H1 (cell line): ENCODE results near the gene MGAT4D. TPM values are rescaled to one million over a fixed set of nuclear protein-coding genes. Genes with fewer than 3 reads are reported as not detected.

Experiments
- CTCF ChIA-PET: fragments of 300-600 bp; sonication (Branson Sonifier 250); formaldehyde crosslinking; loops from one replicate; lab custom pipeline; 2021; ENCODE audit not compliant: partially characterized antibody; lab: Charles Lee
- POLR2A ChIA-PET: fragments of 300-600 bp; sonication (Branson Sonifier 250); formaldehyde crosslinking; loops from one replicate; lab custom pipeline; 2021; ENCODE audit warnings: inconsistent platforms; ENCODE audit not compliant: partially characterized antibody; lab: Charles Lee
- DNase-seq, 2 experiments: peaks; one replicate each; pipeline versions ENCODE4 v3.0.0 to v3.0.0-alpha.2; 2010 to 2022; ENCODE audit warnings: low spot score in 2 of 2, low read depth in 1 of 2, mixed read lengths in 1 of 2
- FAIRE-seq: peaks from 2 replicates; lab custom pipeline; 2011; peaks lifted over from hg19 to GRCh38; lab: Jason Lieb, UNC
- H2AFZ ChIP-seq: 2 replicates; pipeline ENCODE4 v1.8.1; 2012; ENCODE audit warnings: low read length, inconsistent platforms
- H2AK5ac ChIP-seq: 2 replicates; pipeline ENCODE4 v1.6.1; 2013; ENCODE audit warnings: low read depth, low read length
- H2BK120ac ChIP-seq: replicated peaks from 2 replicates; pipeline ENCODE3; 2013; ENCODE audit warnings: low read depth, low read length, inconsistent platforms
- H2BK12ac ChIP-seq: 2 replicates; pipeline ENCODE4 v1.6.1; 2013; ENCODE audit warnings: low read depth, low read length
- H2BK15ac ChIP-seq: 2 replicates; pipeline ENCODE4 v1.6.1; 2013; ENCODE audit warnings: low read length
- H2BK20ac ChIP-seq: 2 replicates; pipeline ENCODE4 v1.6.1; 2013; ENCODE audit warnings: low read length
- H2BK5ac ChIP-seq: 2 replicates; pipeline ENCODE4 v1.6.1; 2013; ENCODE audit warnings: low read depth, low read length
- H3K14ac ChIP-seq: 2 replicates; pipeline ENCODE4 v1.6.1; 2013; ENCODE audit warnings: inconsistent platforms; ENCODE audit not compliant: insufficient read length
- H3K18ac ChIP-seq: 2 replicates; pipeline ENCODE4 v1.6.1; 2013; ENCODE audit warnings: low read length; ENCODE audit errors: extremely low read depth
- H3K23ac ChIP-seq: 2 replicates; pipeline ENCODE4 v1.6.1; 2013; ENCODE audit warnings: inconsistent platforms; ENCODE audit not compliant: insufficient read length
- H3K23me2 ChIP-seq: 2 replicates; pipeline ENCODE4 v1.6.1; 2013; ENCODE audit warnings: low read depth, low read length
- H3K27ac ChIP-seq: 2 replicates; pipeline ENCODE4 v1.6.1; 2011; ENCODE audit warnings: low read depth, low read length, inconsistent platforms
- H3K27me3 ChIP-seq, 4 experiments: replicated peaks in 1 of 4; 1 replicate in 1 of 4; 2 replicates in 3 of 4; pipeline versions ENCODE4 v1.6.1 to v1.8.1; 2011 to 2013; ENCODE audit warnings: low read length in 3 of 4, mild to moderate bottlenecking in 3 of 4, inconsistent platforms in 2 of 4, mixed read lengths in 2 of 4, moderate library complexity in 1 of 4; ENCODE audit not compliant: control insufficient read depth in 3 of 4, insufficient read depth in 3 of 4; ENCODE audit errors: extremely low read depth in 1 of 4
- H3K36me3 ChIP-seq, 4 experiments: 2 replicates each; pipeline versions ENCODE4 v1.6.1 to v1.8.1; 2011 to 2013; ENCODE audit warnings: mild to moderate bottlenecking in 4 of 4, low read length in 3 of 4, moderate library complexity in 2 of 4, control low read depth in 1 of 4, inconsistent platforms in 1 of 4; ENCODE audit not compliant: insufficient read depth in 4 of 4, control insufficient read depth in 2 of 4
- H3K4ac ChIP-seq: replicated peaks from 2 replicates; pipeline ENCODE3; 2013; ENCODE audit warnings: low read length, low read depth, mixed read lengths, inconsistent platforms; ENCODE audit not compliant: insufficient read length
- H3K4me1 ChIP-seq, 4 experiments: replicated peaks in 1 of 4; 1 replicate in 1 of 4; 2 replicates in 3 of 4; pipeline versions ENCODE4 v1.6.1 to v1.8.1; 2011 to 2013; ENCODE audit warnings: low read length in 3 of 4, inconsistent platforms in 2 of 4, mixed read lengths in 1 of 4; ENCODE audit not compliant: insufficient read depth in 4 of 4, control insufficient read depth in 3 of 4
- H3K4me2 ChIP-seq, 2 experiments: 2 replicates each; pipeline versions ENCODE4 v1.6.1 to v1.8.1; 2011 to 2013; ENCODE audit warnings: low read depth in 2 of 2, low read length in 2 of 2, control low read depth in 1 of 2, inconsistent platforms in 1 of 2, mild to moderate bottlenecking in 1 of 2; ENCODE audit not compliant: insufficient read depth in 1 of 2
- H3K4me3 ChIP-seq, 4 experiments: fragments of 200-600, 300-600 bp in 1 of 4; sonication (generic), shearing (Covaris generic), sonication (Bioruptor Twin) in 1 of 4; 2 replicates each; pipeline versions ENCODE4 v1.5.1 to v1.8.1; 2011 to 2016; ENCODE audit warnings: low read length in 4 of 4, low read depth in 3 of 4, control low read depth in 2 of 4, inconsistent platforms in 2 of 4, mild to moderate bottlenecking in 2 of 4, mixed read lengths in 1 of 4, moderate library complexity in 1 of 4; ENCODE audit not compliant: insufficient read depth in 2 of 4; ENCODE audit errors: extremely low read depth in 1 of 4
- H3K56ac ChIP-seq: replicated peaks from 2 replicates; pipeline ENCODE3; 2013; ENCODE audit warnings: low read depth, mild to moderate bottlenecking, mixed read lengths, low read length, inconsistent platforms; ENCODE audit not compliant: insufficient read length
- H3K79me1 ChIP-seq: 2 replicates; pipeline ENCODE4 v1.6.1; 2013; ENCODE audit warnings: low read depth, low read length, control low read depth
- H3K79me2 ChIP-seq, 2 experiments: 2 replicates each; pipeline versions ENCODE4 v1.6.1 to v1.8.1; 2012 to 2013; ENCODE audit warnings: low read length in 2 of 2, mild to moderate bottlenecking in 2 of 2, inconsistent platforms in 1 of 2; ENCODE audit not compliant: insufficient read depth in 2 of 2, control insufficient read depth in 1 of 2
- H3K9ac ChIP-seq, 4 experiments: replicated peaks in 1 of 4; 1 replicate in 1 of 4; 2 replicates in 3 of 4; pipeline versions ENCODE4 v1.6.1 to v1.8.1; 2011 to 2013; ENCODE audit warnings: low read depth in 3 of 4, low read length in 3 of 4, control low read depth in 2 of 4, mild to moderate bottlenecking in 2 of 4, moderate library complexity in 2 of 4, inconsistent platforms in 1 of 4; ENCODE audit errors: extremely low read depth in 1 of 4
- H3K9me3 ChIP-seq, 2 experiments: 2 replicates each; pipeline versions ENCODE4 v1.6.1 to v1.8.1; 2012 to 2013; ENCODE audit warnings: mild to moderate bottlenecking in 2 of 2, moderate library complexity in 2 of 2, control low read depth in 1 of 2, inconsistent platforms in 1 of 2, low read depth in 1 of 2, low read length in 1 of 2, mixed read lengths in 1 of 2; ENCODE audit not compliant: insufficient read depth in 2 of 2
- H4K20me1 ChIP-seq, 2 experiments: replicated peaks in 1 of 2; 2 replicates each; pipeline versions ENCODE3 to v1.8.1; 2011 to 2013; ENCODE audit warnings: inconsistent platforms in 2 of 2, low read length in 2 of 2, mild to moderate bottlenecking in 1 of 2; ENCODE audit not compliant: insufficient read depth in 2 of 2, control insufficient read depth in 1 of 2
- H4K5ac ChIP-seq: 2 replicates; pipeline ENCODE4 v1.6.1; 2013; ENCODE audit warnings: low read length, low read depth, mixed read lengths, inconsistent platforms; ENCODE audit not compliant: insufficient read length
- H4K8ac ChIP-seq: 2 replicates; pipeline ENCODE4 v1.8.0; 2013; ENCODE audit warnings: mild to moderate bottlenecking, moderate library complexity, low read length, inconsistent platforms; ENCODE audit not compliant: insufficient read depth; ENCODE audit errors: extremely low read depth
- H4K91ac ChIP-seq: replicated peaks from 2 replicates; pipeline ENCODE3; 2013; ENCODE audit warnings: low read length, mixed read lengths, inconsistent platforms; ENCODE audit not compliant: insufficient read length
- CBX8 ChIP-seq: fragments of 300-800, 300-1000 bp; sonication (generic); IDR thresholded peaks from 2 replicates; pipeline ENCODE4 v1.7.1; 2016; ENCODE audit warnings: low read depth, low read length, borderline replicate concordance
- EZH2 ChIP-seq: fragments of 200-600 bp; sonication (generic); IDR thresholded peaks from 2 replicates; pipeline ENCODE4 v1.7.1; 2012; ENCODE audit warnings: low read depth, mild to moderate bottlenecking, moderate library complexity, low read length, inconsistent platforms; ENCODE audit not compliant: severe bottlenecking
- HDAC2 ChIP-seq, 2 experiments: fragments of 300-600 bp in 1 of 2; sonication (generic) in 1 of 2; IDR thresholded peaks; 2 replicates each; pipeline ENCODE4 v1.6.1; 2011 to 2012; ENCODE audit warnings: low read depth in 2 of 2, low read length in 2 of 2, mild to moderate bottlenecking in 2 of 2, moderate library complexity in 2 of 2, borderline replicate concordance in 1 of 2, inconsistent platforms in 1 of 2
- KDM1A ChIP-seq: fragments of 200-600, 300-600 bp; sonication (generic); IDR thresholded peaks from 2 replicates; pipeline ENCODE4 v1.7.1; 2016; ENCODE audit warnings: mild to moderate bottlenecking, low read length, borderline replicate concordance
- NRF1 ChIP-seq: IDR thresholded peaks from 2 replicates; pipeline ENCODE4 v1.6.1; 2011; ENCODE audit warnings: mild to moderate bottlenecking, low read depth, low read length, improper control_type of control experiment
- RBBP5 ChIP-seq: IDR thresholded peaks from 2 replicates; pipeline ENCODE4 v1.7.1; 2012; ENCODE audit warnings: low read depth, mild to moderate bottlenecking, inconsistent platforms, low read length, moderate library complexity, borderline replicate concordance
- RFX5 ChIP-seq: IDR thresholded peaks from 2 replicates; pipeline ENCODE4 v1.6.1; 2011; ENCODE audit warnings: low read depth, low read length, improper control_type of control experiment, borderline replicate concordance
- SP2 ChIP-seq: IDR thresholded peaks from 2 replicates; pipeline ENCODE4 v1.6.1; 2012; ENCODE audit warnings: mild to moderate bottlenecking, low read length, inconsistent platforms
- TAF1 ChIP-seq: IDR thresholded peaks from 2 replicates; pipeline ENCODE4 v1.6.1; 2011; ENCODE audit warnings: mild to moderate bottlenecking, low read depth, low read length
- WGBS, 2 experiments: shearing (Covaris generic) in 1 of 2; methylation state at CpG; one replicate each; pipeline versions ENCODE4 v1.1.6 to v1.1.7; 2013 to 2015; ENCODE audit warnings: low lambda C conversion rate in 2 of 2, mixed read lengths in 2 of 2, inconsistent platforms in 1 of 2, low coverage in 1 of 2, missing lambda C conversion rate in 1 of 2; ENCODE audit not compliant: insufficient replicate concordance in 2 of 2, insufficient coverage in 1 of 2, insufficient read length in 1 of 2; ENCODE audit errors: extremely low coverage in 1 of 2, missing lambda C conversion rate in 1 of 2; 5-methylcytosine and 5-hydroxymethylcytosine counted together
- polyA plus RNA-seq, 7 experiments: library from polyadenylated mRNA; depleted of rRNA in 3 of 7; stranded (reverse) in 5 of 7; unstranded in 2 of 7; fragments of >200 nt in 5 of 7; fragments of 200-250 nt in 2 of 7; gene quantifications; 1 replicate in 5 of 7; 2 replicates in 1 of 7; 4 replicates in 1 of 7; pipeline versions ENCODE4 v1.2.1 to v1.2.3, GENCODE V29; 2011 to 2013; ENCODE audit warnings: missing spikeins in 2 of 7, mixed read lengths in 2 of 7
- total RNA-seq: library from RNA; stranded (reverse); fragmentation: NEBNext Ultra II Directional; extraction: Animal tissue kit (Norgen Biotek cat#: 25700); gene quantifications from 2 replicates; pipeline ENCODE4 v1.2.1, GENCODE V29; 2021

The MGAT4D gene
- total and polyA plus RNA-seq, 2 of the 8 experiments (the other 6 are each of a cell fraction or from before 2014, with no cell fraction given) = not detected

GRCh38 chr4:140485939-140486338 lies 12.2 kb downstream of the MGAT4D start:
- no peak overlapping the region for H3K27ac ChIP-seq
- DNase-seq (no peak), FAIRE-seq (no peak)
- no peak overlapping the region for H3K4me3 ChIP-seq
- 0 out of 4 replicates have a peak, but pooled peaks cover 0 to 5% of the 10 kb centered on the region in 2 experiments for H3K9me3 ChIP-seq
- no peak overlapping the region for H2BK20ac ChIP-seq
- CTCF ChIA-PET = no interaction called here
- H3K27me3 ChIP-seq = no peaks in the 10 kb centered on the region
- no peak overlapping the region for H2BK5ac ChIP-seq
- no peak overlapping the region for H3K4ac ChIP-seq
- 86% methylated on average over 1 of the region's 1 CpG; no CpG with 5 or more reads in 1 of the 2 experiments for WGBS, 2 experiments
- H3K79me2 ChIP-seq = no peaks in the 10 kb centered on the region
- no peak for TF ChIP-seq TAF1
- no peak for TF ChIP-seq RBBP5
- no peak for TF ChIP-seq EZH2
- no peak for TF ChIP-seq CBX8
- TF ChIP-seq KDM1A = no peak
- TF ChIP-seq HDAC2 (IDR thresholded peaks at IDR 0.05; ENCODE audit: borderline replicate concordance in 1 of 2, low read depth in 2 of 2, low read length in 2 of 2) = no peak
- no peak for TF ChIP-seq SP2
- TF ChIP-seq NRF1 = no peak
- TF ChIP-seq RFX5 = no peak
- H3K9ac ChIP-seq = no peak overlapping the region
- no peak overlapping the region for H4K8ac ChIP-seq
- no peaks in the 10 kb centered on the region for H3K4me1 ChIP-seq
- no peak overlapping the region for H4K5ac ChIP-seq
- POLR2A ChIA-PET = no interaction called here
- H3K79me1 ChIP-seq = no peaks in the 10 kb centered on the region
- H2AK5ac ChIP-seq = no peak overlapping the region
- no peak overlapping the region for H3K23ac ChIP-seq
- H2AFZ ChIP-seq = no peak overlapping the region
- H2BK120ac ChIP-seq = no peak overlapping the region
- H4K20me1 ChIP-seq = no peaks in the 10 kb centered on the region
- no peak overlapping the region for H2BK12ac ChIP-seq
- no peak overlapping the region for H3K4me2 ChIP-seq
- H3K56ac ChIP-seq = no peak overlapping the region
- no peak overlapping the region for H3K14ac ChIP-seq
- H3K36me3 ChIP-seq = no peaks in the 10 kb centered on the region
- H2BK15ac ChIP-seq = no peak overlapping the region
- no peak overlapping the region for H3K18ac ChIP-seq
- H3K23me2 ChIP-seq = no peaks in the 10 kb centered on the region
- H4K91ac ChIP-seq = no peak overlapping the region
